Measurements from ENCODE around the gene SLC2A11.

DNA sequence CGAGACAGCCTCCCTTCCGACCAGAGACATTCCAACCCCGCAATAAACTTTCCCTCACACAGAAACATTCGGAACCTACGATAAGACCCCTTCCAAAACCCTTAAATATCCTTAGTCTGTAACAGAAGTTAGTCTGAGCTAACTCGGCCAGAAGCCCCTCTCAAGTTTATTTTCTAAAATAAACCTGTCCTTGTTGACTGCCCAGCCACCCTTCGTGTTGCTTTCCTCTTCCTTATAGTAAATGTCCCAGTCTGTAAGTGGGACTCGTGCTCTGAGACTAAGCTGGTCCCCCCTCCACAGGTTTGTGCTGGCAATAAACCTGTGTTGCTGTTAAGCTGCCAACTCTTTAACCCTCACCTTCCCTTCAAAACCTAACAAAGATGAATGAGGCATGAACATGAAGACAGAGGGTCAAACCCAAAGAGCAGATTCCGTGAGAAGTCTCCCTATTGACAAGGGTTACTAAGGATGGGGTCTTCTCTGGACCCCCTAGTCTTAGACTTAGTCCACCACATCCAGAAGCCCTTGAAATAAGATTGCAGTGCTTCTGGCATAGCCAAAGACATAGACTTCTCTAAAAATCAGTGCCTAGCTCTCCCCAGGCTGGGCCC lies 54.7 kb downstream of the SLC2A11 start:
- TF ChIP-seq EZH2 (IDR thresholded peaks at IDR 0.05; ENCODE audit: insufficient read depth, poor library complexity, severe bottlenecking) = no peak
- TF ChIP-seq EZH2phosphoT487 (IDR thresholded peaks at IDR 0.05; ENCODE audit: insufficient read depth, low read depth) = no peak

Measured in GM23248 (cell line).